PC-3 (cell line): Measurements from ENCODE around the gene MYO1A. TPM values are rescaled to one million over a fixed set of nuclear protein-coding genes. Genes with fewer than 3 reads are reported as not detected.

Source experiments
- ATAC-seq: fragments of 200-7000 bp; cut with Tn5 transposase; 2 replicates; pipeline ENCODE4 v1.9.1; 2020; ENCODE audit warnings: mild to moderate bottlenecking, moderate library complexity
- BruUV-seq: library from RNA; stranded (reverse); fragments of 400-500 nt; replicated peaks from 2 replicates; lab custom pipeline; 2021; lab: Mats Ljungman, UMichigan
- CTCF ChIA-PET: fragments of 300-600 bp; sonication (Branson Sonifier 250); formaldehyde crosslinking; loops from one replicate; lab custom pipeline; 2022; ENCODE audit warnings: antibody characterized with exemption; lab: Charles Lee
- POLR2A ChIA-PET: fragments of 300-600 bp; sonication (Branson Sonifier 250); formaldehyde crosslinking; loops from one replicate; lab custom pipeline; 2022; ENCODE audit warnings: antibody characterized with exemption; ENCODE audit not compliant: unreplicated experiment; lab: Charles Lee
- DNase-seq: peaks from one replicate; pipeline ENCODE4 v3.0.0-alpha.2; 2015
- H2AFZ ChIP-seq: fragments of 300-600 bp; sonication (generic); 2 replicates; pipeline ENCODE4 v1.6.0; 2016; ENCODE audit warnings: antibody characterized with exemption, low read length
- H3F3A ChIP-seq: fragments of 300-600 bp; sonication (generic); one replicate; pipeline ENCODE4 v1.6.0; 2017; ENCODE audit warnings: antibody characterized with exemption, low read length, control low read depth, mild to moderate bottlenecking; ENCODE audit not compliant: unreplicated experiment
- H3K27ac ChIP-seq: fragments of 300-600 bp; sonication (generic); 2 replicates; pipeline ENCODE4 v1.5.1; 2016; ENCODE audit warnings: mild to moderate bottlenecking, low read length
- H3K27me3 ChIP-seq: fragments of 300-600 bp; sonication (generic); 2 replicates; pipeline ENCODE4 v1.6.1; 2016; ENCODE audit warnings: low read length, mixed read lengths
- H3K36me3 ChIP-seq: fragments of 300-600 bp; sonication (generic); 2 replicates; pipeline ENCODE4 v1.6.1; 2016; ENCODE audit warnings: low read depth, mixed run types, low read length, mixed read lengths
- H3K4me1 ChIP-seq: fragments of 300-600 bp; sonication (generic); 2 replicates; pipeline ENCODE4 v1.5.1; 2016; ENCODE audit warnings: low read length; ENCODE audit not compliant: insufficient read depth
- H3K4me2 ChIP-seq: fragments of 300-600 bp; sonication (generic); 2 replicates; pipeline ENCODE4 v1.6.0; 2016; ENCODE audit warnings: low read length
- H3K4me3 ChIP-seq: fragments of 300-600 bp; sonication (generic); 2 replicates; pipeline ENCODE4 v1.5.1; 2016; ENCODE audit warnings: mild to moderate bottlenecking, low read length, mixed read lengths
- H3K79me2 ChIP-seq: fragments of 300-600 bp; sonication (generic); 2 replicates; pipeline ENCODE4 v1.6.1; 2017; ENCODE audit warnings: low read length, mixed read lengths
- H3K9ac ChIP-seq: fragments of 300-600 bp; sonication (generic); 2 replicates; pipeline ENCODE4 v1.6.0; 2016; ENCODE audit warnings: mild to moderate bottlenecking, low read length
- H3K9me2 ChIP-seq: fragments of 300-600 bp; sonication (generic); replicated peaks from 2 replicates; pipeline ENCODE4 v1.6.1; 2016; ENCODE audit warnings: mixed run types, low read length, mixed read lengths
- H3K9me3 ChIP-seq: fragments of 300-600 bp; sonication (generic); 2 replicates; pipeline ENCODE4 v1.6.1; 2016; ENCODE audit warnings: low read length, mixed read lengths
- H4K20me1 ChIP-seq: fragments of 300-600 bp; sonication (generic); 2 replicates; pipeline ENCODE4 v1.6.1; 2016; ENCODE audit warnings: low read length, mixed read lengths
- EZH2 ChIP-seq: fragments of 300-600 bp; sonication (generic); IDR thresholded peaks from one replicate; pipeline ENCODE4 v1.6.1; 2017; ENCODE audit warnings: antibody characterized with exemption, mild to moderate bottlenecking, low read length; ENCODE audit not compliant: unreplicated experiment
- EZH2phosphoT487 ChIP-seq: fragments of 300-600 bp; sonication (generic); IDR thresholded peaks from 2 replicates; pipeline ENCODE4 v1.6.1; 2018; ENCODE audit warnings: mild to moderate bottlenecking, antibody characterized with exemption, low read length, borderline replicate concordance
- intact Hi-C: fragments of 100-400 bp; cut with micrococcal nuclease; formaldehyde crosslinking; loops from 2 replicates; pipeline ENCODE4 v1.9.0; 2023
- total RNA-seq: library from RNA; depleted of rRNA; stranded (reverse); fragments of >200 nt; gene quantifications from 2 replicates; pipeline ENCODE4 v1.2.3, GENCODE V29; 2014
- TF ChIP-seq, protein P1 (sequence below): fragments of 300-600 bp; sonication (generic); conservative IDR thresholded peaks from 2 replicates; pipeline ENCODE4 v1.5.1; 2017; ENCODE audit warnings: antibody characterized with exemption, low read depth, mild to moderate bottlenecking, low read length

Gene MYO1A
- total RNA-seq, 1 experiment from 2014 or later: not detected

DNA sequence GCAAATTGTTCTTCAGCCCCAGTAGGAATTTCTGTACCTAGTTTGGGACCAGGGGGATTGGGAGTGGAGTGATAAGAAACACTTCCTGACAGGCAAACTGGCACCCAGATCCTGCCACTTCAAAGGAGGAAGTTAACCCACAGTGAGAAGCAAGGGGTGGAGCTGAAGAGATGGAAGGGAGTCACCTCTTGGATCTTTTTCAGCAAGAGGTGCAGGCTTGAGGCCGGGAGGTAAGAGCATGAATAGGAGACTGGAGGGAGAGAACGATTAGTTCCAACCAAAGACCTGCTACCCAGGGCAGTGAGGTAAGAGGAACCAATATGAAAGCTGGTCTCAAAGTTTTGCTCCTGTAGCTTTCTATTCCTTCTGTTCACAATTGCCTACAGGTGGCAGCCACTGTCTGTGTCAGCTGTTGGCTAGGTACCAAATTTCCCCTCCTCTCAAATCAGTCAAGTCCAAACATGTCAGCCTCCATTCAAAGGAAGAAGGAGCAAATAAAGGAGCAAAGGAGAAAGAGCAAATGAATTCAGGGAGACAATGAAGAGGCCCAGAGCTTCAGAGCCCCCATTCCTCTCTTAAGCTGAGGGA lies 18.7 kb downstream of the MYO1A start:
- Histone ChIP-seq H3K4me2 (no peak overlapping the region), H3K27ac (no peak overlapping the region), H3K27me3 (peaks cover 13% of the 10 kb centered on the region), H2AFZ (no peak overlapping the region), H4K20me1 (no peaks in the 10 kb centered on the region), H3K79me2 (no peaks in the 10 kb centered on the region), H3K36me3 (no peaks in the 10 kb centered on the region), H3K4me1 (peaks cover 6% of the 10 kb centered on the region; the same call in 1 of the 2 replicates), H3K9me3 (no peaks in the 10 kb centered on the region), H3K9ac (no peak overlapping the region), H3F3A (no peaks in the 10 kb centered on the region), H3K9me2 (no peaks in the 10 kb centered on the region), H3K4me3 (no peak overlapping the region)
- POLR2A ChIA-PET: interaction anchor here (0.7 kb wide), 1 partner anchor 25 kb away, joined by 3 read pairs; no protein-coding TSS in a partner anchor
- intact Hi-C loops: no loop called here
- CTCF ChIA-PET: no interaction called here
- ATAC-seq (no peak), DNase-seq (no peak)
- no TSS peak for BruUV-seq
- TF ChIP-seq EZH2phosphoT487 (no peak), EZH2 (no peak)
- TF ChIP-seq, protein P1, sequence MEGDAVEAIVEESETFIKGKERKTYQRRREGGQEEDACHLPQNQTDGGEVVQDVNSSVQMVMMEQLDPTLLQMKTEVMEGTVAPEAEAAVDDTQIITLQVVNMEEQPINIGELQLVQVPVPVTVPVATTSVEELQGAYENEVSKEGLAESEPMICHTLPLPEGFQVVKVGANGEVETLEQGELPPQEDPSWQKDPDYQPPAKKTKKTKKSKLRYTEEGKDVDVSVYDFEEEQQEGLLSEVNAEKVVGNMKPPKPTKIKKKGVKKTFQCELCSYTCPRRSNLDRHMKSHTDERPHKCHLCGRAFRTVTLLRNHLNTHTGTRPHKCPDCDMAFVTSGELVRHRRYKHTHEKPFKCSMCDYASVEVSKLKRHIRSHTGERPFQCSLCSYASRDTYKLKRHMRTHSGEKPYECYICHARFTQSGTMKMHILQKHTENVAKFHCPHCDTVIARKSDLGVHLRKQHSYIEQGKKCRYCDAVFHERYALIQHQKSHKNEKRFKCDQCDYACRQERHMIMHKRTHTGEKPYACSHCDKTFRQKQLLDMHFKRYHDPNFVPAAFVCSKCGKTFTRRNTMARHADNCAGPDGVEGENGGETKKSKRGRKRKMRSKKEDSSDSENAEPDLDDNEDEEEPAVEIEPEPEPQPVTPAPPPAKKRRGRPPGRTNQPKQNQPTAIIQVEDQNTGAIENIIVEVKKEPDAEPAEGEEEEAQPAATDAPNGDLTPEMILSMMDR: 0 out of 2 replicates have a peak, but pooled peaks have one; percentile 7

DNA sequence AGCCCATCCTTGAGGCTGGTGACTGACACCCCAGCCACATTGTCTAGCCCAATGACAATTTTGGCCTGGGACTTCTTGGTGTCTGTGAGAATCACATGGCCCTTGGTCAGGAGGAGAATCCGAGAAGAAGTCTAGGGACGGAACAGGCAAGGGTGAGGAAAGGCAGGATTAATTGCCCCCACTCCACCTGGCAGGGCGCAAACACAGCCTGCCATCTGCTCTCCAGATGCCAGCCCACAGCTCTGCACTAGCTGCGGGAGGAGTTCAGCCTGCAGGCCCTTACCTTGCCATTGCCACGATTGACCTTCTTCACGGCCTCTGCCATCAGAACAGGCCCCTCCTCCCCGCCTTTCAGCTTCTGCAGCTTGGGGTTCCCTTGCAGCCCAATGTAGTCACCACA lies 20.5 kb downstream of the MYO1A start:
- no peaks in the 10 kb centered on the region for H4K20me1 ChIP-seq
- no TSS peak for BruUV-seq
- no peaks in the 10 kb centered on the region for H3K9me2 ChIP-seq
- peaks cover 6% of the 10 kb centered on the region; the same call in 1 of the 2 replicates for H3K4me1 ChIP-seq
- no peaks in the 10 kb centered on the region for H3K79me2 ChIP-seq
- no peak overlapping the region for H2AFZ ChIP-seq
- ATAC-seq (no peak), DNase-seq (no peak)
- CTCF ChIA-PET: no interaction called here
- no peak overlapping the region for H3K27ac ChIP-seq
- intact Hi-C loops: no loop called here
- H3F3A ChIP-seq: no peaks in the 10 kb centered on the region
- H3K9ac ChIP-seq: no peak overlapping the region
- H3K4me2 ChIP-seq: no peak overlapping the region
- no peaks in the 10 kb centered on the region for H3K9me3 ChIP-seq
- no peak for TF ChIP-seq EZH2phosphoT487
- H3K36me3 ChIP-seq: no peaks in the 10 kb centered on the region
- no peak overlapping the region for H3K4me3 ChIP-seq
- H3K27me3 ChIP-seq: peaks cover 18% of the 10 kb centered on the region
- POLR2A ChIA-PET: no interaction called here

DNA sequence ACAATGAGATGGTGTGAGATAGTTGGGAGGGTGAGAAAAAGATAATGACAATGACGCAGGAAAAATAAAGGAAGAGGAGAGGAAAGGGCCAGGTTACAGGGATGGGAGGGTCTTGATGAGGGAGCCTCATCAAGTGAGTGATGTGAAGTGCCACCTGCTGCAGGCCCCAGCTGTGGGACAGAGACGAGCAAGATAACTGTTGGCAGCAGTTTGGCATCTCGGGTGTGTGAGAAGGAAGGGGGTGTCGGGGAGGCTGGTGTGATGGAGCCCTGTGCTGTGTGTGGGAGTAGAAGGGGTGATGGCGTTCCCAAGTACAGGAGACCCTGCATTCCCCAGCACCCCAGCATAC lies 22.1 kb downstream of the MYO1A start:
- no peaks in the 10 kb centered on the region for H3K79me2 ChIP-seq
- no peak overlapping the region for H3K27ac ChIP-seq
- H3K4me3 ChIP-seq: no peak overlapping the region
- no peaks in the 10 kb centered on the region for H3K9me3 ChIP-seq
- intact Hi-C loops: no loop called here
- H3K4me2 ChIP-seq: no peak overlapping the region
- BruUV-seq: no TSS peak
- no peaks in the 10 kb centered on the region for H3K4me1 ChIP-seq
- no peak overlapping the region for H2AFZ ChIP-seq
- H3K27me3 ChIP-seq: peaks cover 18% of the 10 kb centered on the region
- no peaks in the 10 kb centered on the region for H4K20me1 ChIP-seq
- no peaks in the 10 kb centered on the region for H3F3A ChIP-seq
- DNase-seq (no peak), ATAC-seq (no peak)
- ChIA-PET CTCF (no interaction called here), POLR2A (no interaction called here)
- TF ChIP-seq EZH2phosphoT487 (no peak), EZH2 (no peak)
- TF ChIP-seq, protein P1: no peak
- no peak overlapping the region for H3K9ac ChIP-seq
- H3K36me3 ChIP-seq: no peaks in the 10 kb centered on the region
- no peaks in the 10 kb centered on the region for H3K9me2 ChIP-seq
